ENCODE data around the gene VIM. TPM values are rescaled to one million over a fixed set of nuclear protein-coding genes. Genes with fewer than 3 reads are reported as not detected.

Gene VIM
- total and polyA plus RNA-seq, 10 of the 15 experiments (the other 5 are each of a cell fraction or from before 2014, with no cell fraction given) = 44.2 to 287 (median 188) TPM

DNA sequence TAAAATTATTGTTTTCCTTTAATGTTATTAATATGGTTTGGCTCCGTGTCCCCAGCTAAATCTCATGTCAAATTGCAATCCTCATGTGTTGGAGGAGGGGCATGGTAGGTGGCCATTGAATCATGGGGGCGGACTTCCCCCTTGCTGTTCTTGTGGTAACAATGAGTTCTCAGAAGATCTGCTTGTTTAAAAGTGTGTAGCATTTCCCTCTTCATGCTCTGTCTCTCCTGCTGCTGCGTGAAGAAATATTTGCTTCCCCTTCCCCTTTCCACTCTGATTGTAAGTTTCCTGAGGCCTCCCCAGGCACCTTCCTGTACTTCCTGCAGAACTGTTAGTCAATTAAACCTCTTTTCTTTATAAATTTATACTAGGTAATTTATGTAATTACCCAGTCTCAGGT, 27.5 kb downstream of the VIM start:
- ATAC-seq (no peak), DNase-seq (ENCODE audit: low read depth, low spot score) (no peak), FAIRE-seq (no peak)
- no peaks in the 10 kb centered on the region for H3K4me1 ChIP-seq (ENCODE audit: control insufficient read depth, insufficient read depth, low read length)
- no peak overlapping the region for H3K4me2 ChIP-seq (ENCODE audit: control insufficient read depth, insufficient read depth)
- no peaks in the 10 kb centered on the region for H3K36me3 ChIP-seq (ENCODE audit: control insufficient read depth in 2 of 2, insufficient read depth in 2 of 2, low read length in 1 of 2)
- ChIA-PET CTCF (interaction anchor here (0.9 to 1.5 kb wide), 3 partner anchors 411 to 427 kb away, joined by 3 to 8 read pairs (median 4); no protein-coding TSS in a partner anchor), SMC1A (ENCODE audit: uncharacterized antibody, unreplicated experiment) (interaction anchor here (0.8 to 2.6 kb wide), 3 partner anchors 11 to 427 kb away, joined by 3 to 7 read pairs (median 6); no protein-coding TSS in a partner anchor), POLR2A (no interaction called here), RAD21 (ENCODE audit: unreplicated experiment) (no interaction called here)
- no peak overlapping the region for H3K9ac ChIP-seq (ENCODE audit: control insufficient read depth, insufficient read depth, low read length)
- H2AFZ ChIP-seq (ENCODE audit: control insufficient read depth, low read depth, low read length) = no peak overlapping the region
- WGBS (ENCODE audit: insufficient coverage, insufficient replicate concordance, low lambda C conversion rate, missing lambda C conversion rate) = 10% methylated on average over 3 of the region's 3 CpGs
- H4K20me1 ChIP-seq (ENCODE audit: control insufficient read depth, insufficient read depth) = no peaks in the 10 kb centered on the region
- in situ Hi-C loops (cut with MboI) (loop anchor here (5.0 to 25.0 kb wide), 2 partner anchors 408 to 1368 kb away; no protein-coding TSS in a partner anchor), intact Hi-C loops (cut with micrococcal nuclease; ENCODE audit: unreplicated experiment) (loop anchor here (5.0 to 10.0 kb wide), 3 partner anchors 131 to 1351 kb away; partner anchors contain the start of gene CUBN)
- H3K27me3 ChIP-seq (replicated peaks in 1 of 2; ENCODE audit: control insufficient read depth in 2 of 2, insufficient read depth in 2 of 2, low read length in 1 of 2) = no peaks in the 10 kb centered on the region
- no TSS peak for BruUV-seq (replicated peaks)
- no peak for TF ChIP-seq CREM (IDR thresholded peaks at IDR 0.05; ENCODE audit: low read depth)
- TF ChIP-seq IKZF2 (IDR thresholded peaks at IDR 0.05) = no peak
- TF ChIP-seq MYB (IDR thresholded peaks at IDR 0.05; ENCODE audit: borderline replicate concordance, low read depth, low read length) = no peak
- TF ChIP-seq, protein P1, sequence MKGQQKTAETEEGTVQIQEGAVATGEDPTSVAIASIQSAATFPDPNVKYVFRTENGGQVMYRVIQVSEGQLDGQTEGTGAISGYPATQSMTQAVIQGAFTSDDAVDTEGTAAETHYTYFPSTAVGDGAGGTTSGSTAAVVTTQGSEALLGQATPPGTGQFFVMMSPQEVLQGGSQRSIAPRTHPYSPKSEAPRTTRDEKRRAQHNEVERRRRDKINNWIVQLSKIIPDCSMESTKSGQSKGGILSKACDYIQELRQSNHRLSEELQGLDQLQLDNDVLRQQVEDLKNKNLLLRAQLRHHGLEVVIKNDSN (IDR thresholded peaks at IDR 0.05; ENCODE audit: borderline replicate concordance, extremely low read length, insufficient read depth, low read depth, low read length) = no peak
- no peak overlapping the region for H3K4me3 ChIP-seq
- no peaks in the 10 kb centered on the region for H3K79me2 ChIP-seq (ENCODE audit: control insufficient read depth, insufficient read depth, low read length)
- H3K27ac ChIP-seq (ENCODE audit: control insufficient read depth, insufficient read depth) = no peak overlapping the region
- no peaks in the 10 kb centered on the region; the same call in 2 of the 3 replicates for H3K9me3 ChIP-seq (replicated peaks; ENCODE audit: control insufficient read depth, insufficient read depth, low read length)

DNA sequence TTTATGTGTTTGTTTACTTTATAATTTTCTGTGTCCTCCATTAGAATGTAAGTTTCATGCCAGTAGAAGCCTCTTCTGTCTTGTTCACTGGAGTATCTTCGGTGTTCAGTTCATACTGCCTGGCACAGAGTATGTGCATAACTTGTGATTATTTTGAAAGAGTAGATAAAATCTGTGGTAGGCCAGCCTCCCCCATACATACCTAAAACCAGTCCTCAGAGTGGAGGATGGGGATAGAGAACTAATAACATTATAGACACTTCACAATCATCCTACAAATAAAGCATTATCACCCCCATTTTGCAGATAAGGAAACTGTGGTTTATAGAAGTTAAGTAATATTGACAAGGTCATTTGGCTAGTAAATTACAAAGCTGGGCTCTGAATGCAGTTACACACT, 28.0 kb downstream of the VIM start:
- H4K20me1 ChIP-seq (ENCODE audit: control insufficient read depth, insufficient read depth) = no peaks in the 10 kb centered on the region
- no peaks in the 10 kb centered on the region; the same call in 2 of the 3 replicates for H3K9me3 ChIP-seq (replicated peaks; ENCODE audit: control insufficient read depth, insufficient read depth, low read length)
- ChIA-PET CTCF (interaction anchor here (0.6 to 1.9 kb wide), 15 partner anchors 12 to 428 kb away, joined by 3 to 18 read pairs (median 5); no protein-coding TSS in a partner anchor), POLR2A (no interaction called here), SMC1A (ENCODE audit: uncharacterized antibody, unreplicated experiment) (interaction anchor here (0.6 to 1.6 kb wide), 10 partner anchors 10 to 413 kb away, joined by 3 to 7 read pairs (median 4); no protein-coding TSS in a partner anchor), RAD21 (ENCODE audit: unreplicated experiment) (interaction anchor here (1.1 to 1.8 kb wide), 5 partner anchors 8 to 439 kb away, joined by 3 to 8 read pairs (median 5); partner anchors contain the start of gene RSU1)
- H3K9ac ChIP-seq (ENCODE audit: control insufficient read depth, insufficient read depth, low read length) = no peak overlapping the region
- no peak for ATAC-seq
- 57% methylated on average over 1 of the region's 1 CpG for WGBS (ENCODE audit: insufficient coverage, insufficient replicate concordance, low lambda C conversion rate, missing lambda C conversion rate)
- H3K4me3 ChIP-seq = no peak overlapping the region
- no TSS peak for BruUV-seq (replicated peaks)
- H3K79me2 ChIP-seq (ENCODE audit: control insufficient read depth, insufficient read depth, low read length) = no peaks in the 10 kb centered on the region
- no peak for DNase-seq (ENCODE audit: low read depth, low spot score)
- H2AFZ ChIP-seq (ENCODE audit: control insufficient read depth, low read depth, low read length) = no peak overlapping the region
- in situ Hi-C loops (cut with MboI) (loop anchor here (5.0 to 25.0 kb wide), 2 partner anchors 409 to 1369 kb away; no protein-coding TSS in a partner anchor), intact Hi-C loops (cut with micrococcal nuclease; ENCODE audit: unreplicated experiment) (loop anchor here (5.0 to 10.0 kb wide), 3 partner anchors 131 to 1351 kb away; partner anchors contain the start of gene CUBN)
- no peak for FAIRE-seq
- H3K4me1 ChIP-seq (ENCODE audit: control insufficient read depth, insufficient read depth, low read length) = no peaks in the 10 kb centered on the region
- H3K27me3 ChIP-seq (replicated peaks in 1 of 2; ENCODE audit: control insufficient read depth in 2 of 2, insufficient read depth in 2 of 2, low read length in 1 of 2) = no peaks in the 10 kb centered on the region
- H3K36me3 ChIP-seq (ENCODE audit: control insufficient read depth in 2 of 2, insufficient read depth in 2 of 2, low read length in 1 of 2) = no peaks in the 10 kb centered on the region
- no peak overlapping the region for H3K4me2 ChIP-seq (ENCODE audit: control insufficient read depth, insufficient read depth)
- H3K27ac ChIP-seq (ENCODE audit: control insufficient read depth, insufficient read depth) = no peak overlapping the region
- TF ChIP-seq, protein P2, sequence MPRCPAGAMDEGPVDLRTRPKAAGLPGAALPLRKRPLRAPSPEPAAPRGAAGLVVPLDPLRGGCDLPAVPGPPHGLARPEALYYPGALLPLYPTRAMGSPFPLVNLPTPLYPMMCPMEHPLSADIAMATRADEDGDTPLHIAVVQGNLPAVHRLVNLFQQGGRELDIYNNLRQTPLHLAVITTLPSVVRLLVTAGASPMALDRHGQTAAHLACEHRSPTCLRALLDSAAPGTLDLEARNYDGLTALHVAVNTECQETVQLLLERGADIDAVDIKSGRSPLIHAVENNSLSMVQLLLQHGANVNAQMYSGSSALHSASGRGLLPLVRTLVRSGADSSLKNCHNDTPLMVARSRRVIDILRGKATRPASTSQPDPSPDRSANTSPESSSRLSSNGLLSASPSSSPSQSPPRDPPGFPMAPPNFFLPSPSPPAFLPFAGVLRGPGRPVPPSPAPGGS (IDR thresholded peaks at IDR 0.05; ENCODE audit: borderline replicate concordance, insufficient read depth, low read depth, low read length, poor library complexity, severe bottlenecking) = no peak
- no peak for TF ChIP-seq TARDBP (IDR thresholded peaks at IDR 0.05; ENCODE audit: borderline replicate concordance)
- TF ChIP-seq, protein P3, sequence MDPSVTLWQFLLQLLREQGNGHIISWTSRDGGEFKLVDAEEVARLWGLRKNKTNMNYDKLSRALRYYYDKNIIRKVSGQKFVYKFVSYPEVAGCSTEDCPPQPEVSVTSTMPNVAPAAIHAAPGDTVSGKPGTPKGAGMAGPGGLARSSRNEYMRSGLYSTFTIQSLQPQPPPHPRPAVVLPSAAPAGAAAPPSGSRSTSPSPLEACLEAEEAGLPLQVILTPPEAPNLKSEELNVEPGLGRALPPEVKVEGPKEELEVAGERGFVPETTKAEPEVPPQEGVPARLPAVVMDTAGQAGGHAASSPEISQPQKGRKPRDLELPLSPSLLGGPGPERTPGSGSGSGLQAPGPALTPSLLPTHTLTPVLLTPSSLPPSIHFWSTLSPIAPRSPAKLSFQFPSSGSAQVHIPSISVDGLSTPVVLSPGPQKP (IDR thresholded peaks at IDR 0.05; ENCODE audit: low read depth, low read length) = no peak
- TF ChIP-seq SMAD1 (IDR thresholded peaks at IDR 0.05; ENCODE audit: low read depth, partially characterized antibody) = no peak
- no peak for TF ChIP-seq FOXM1 (IDR thresholded peaks at IDR 0.05; ENCODE audit: low read depth, low read length)
- no peak for TF ChIP-seq FOXK2 (IDR thresholded peaks at IDR 0.05)
- TF ChIP-seq POLR2AphosphoS2 (IDR thresholded peaks at IDR 0.05; ENCODE audit: low read depth, low read length) = no peak
- TF ChIP-seq SUPT20H (IDR thresholded peaks at IDR 0.05; ENCODE audit: borderline replicate concordance, control insufficient read depth, low read depth, low read length) = no peak
